B cell (primary cell): ENCODE data around the gene PSMD6.

Source experiments
- CTCF ChIP-seq: fragments of 200-600 bp; IDR thresholded peaks from one replicate; pipeline ENCODE4 v1.8.0; 2022; ENCODE audit warnings: antibody characterized with exemption, mild to moderate bottlenecking
- EZH2 ChIP-seq: IDR thresholded peaks from 2 replicates; pipeline ENCODE4 v1.6.1; 2012; ENCODE audit warnings: borderline replicate concordance, low read depth, mild to moderate bottlenecking, moderate library complexity, low read length; ENCODE audit not compliant: insufficient read depth, poor library complexity, severe bottlenecking

DNA sequence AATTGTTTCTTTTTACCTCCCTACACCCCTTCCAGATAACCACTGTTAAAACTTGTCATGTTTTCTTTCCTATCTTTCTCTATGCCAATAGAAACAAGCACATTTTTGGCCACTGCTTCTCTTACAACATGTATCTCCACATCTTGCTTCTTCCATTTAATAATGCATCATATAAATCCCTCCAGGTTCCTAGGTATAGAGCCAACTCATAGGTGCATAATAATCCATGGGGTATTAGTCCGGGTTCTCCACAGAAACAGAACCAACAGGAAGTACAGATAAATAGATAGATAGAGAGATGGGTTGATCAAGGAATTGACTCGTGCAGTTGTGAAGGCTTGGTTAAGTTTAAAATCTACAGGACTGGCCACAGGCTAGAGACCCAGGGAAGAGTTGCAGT, 41.5 kb upstream of the PSMD6 start:
- TF ChIP-seq CTCF = no peak
- TF ChIP-seq EZH2 = no peak
